K562 (cell line): ENCODE results near the gene ENTPD3. TPM values are rescaled to one million over a fixed set of nuclear protein-coding genes. Genes with fewer than 3 reads are reported as not detected.

Experiments used
- FOXJ2 ChIP-seq: fragments of 200-800 bp; sonication (Bioruptor generic); IDR thresholded peaks from 2 replicates; pipeline ENCODE4 v1.6.1; 2016; ENCODE audit warnings: missing genetic modification characterization, missing compliant biosample characterization
- MIER1 ChIP-seq: fragments of 450-650 bp; IDR thresholded peaks from 2 replicates; pipeline ENCODE4 v1.6.1; 2016; ENCODE audit warnings: antibody characterized with exemption, mild to moderate bottlenecking, low read depth
- NFRKB ChIP-seq: fragments of 450-650 bp; IDR thresholded peaks from 2 replicates; pipeline ENCODE4 v1.6.1; 2016; ENCODE audit warnings: low read depth
- RAD21 ChIP-seq, 2 experiments: fragments of 250-450 bp in 1 of 2; fragments of 450-650 bp in 1 of 2; sonication (Bioruptor Pico) in 1 of 2; formaldehyde crosslinking in 1 of 2; IDR thresholded peaks in 1 of 2; conservative IDR thresholded peaks in 1 of 2; 2 replicates each; pipeline versions ENCODE4 v1.4.0 to v1.8.0; 2020 to 2022; ENCODE audit warnings: mild to moderate bottlenecking in 2 of 2, moderate library complexity in 1 of 2
- TBL1XR1 ChIP-seq, 2 experiments: IDR thresholded peaks; 2 replicates each; pipeline ENCODE4 v1.6.1; 2012; ENCODE audit warnings: improper control_type of control experiment in 2 of 2, low read length in 2 of 2, mild to moderate bottlenecking in 1 of 2
- U2AF1 ChIP-seq: fragments of 200-400 bp; formaldehyde crosslinking; optimal IDR thresholded peaks from 2 replicates; pipeline ENCODE3; 2017; ENCODE audit warnings: mild to moderate bottlenecking, low read depth, low read length, moderate library complexity
- ZNF77 ChIP-seq: fragments of 250-450 bp; sonication (Bioruptor Pico); IDR thresholded peaks from 2 replicates; pipeline ENCODE4 v1.5.0; 2020
- polyA plus RNA-seq, 8 experiments: library from polyadenylated mRNA; depleted of rRNA in 4 of 8; stranded (reverse) in 5 of 8; unstranded in 3 of 8; fragments of >200 nt; fragmentation: Nextera tagmentation in 2 of 8; fragmentation: Illumina TruSeq in 1 of 8; extraction: Ambion mirVana in 2 of 8; extraction: Trizol in 1 of 8; gene quantifications; 2 replicates each; pipeline versions ENCODE4 v1.2.1 to v1.2.3, GENCODE V29; 2011 to 2014; ENCODE audit warnings: inconsistent platforms in 1 of 8, missing spikeins in 1 of 8
- total RNA-seq, 7 experiments: library from RNA; depleted of rRNA in 6 of 7; stranded (reverse); fragments of >200 nt in 6 of 7; fragmentation: Illumina TruSeq in 2 of 7; extraction: Trizol in 2 of 7; gene quantifications; 2 replicates each; pipeline versions ENCODE4 v1.2.1 to v1.2.3, GENCODE V29; 2011 to 2021; ENCODE audit warnings: low replicate concordance in 1 of 7
- TF ChIP-seq, protein P1 (sequence below): fragments of 200-600 bp; sonication (generic); IDR thresholded peaks from one replicate; pipeline ENCODE4 v1.6.1; 2012; ENCODE audit warnings: mild to moderate bottlenecking, low read depth, low read length, inconsistent platforms
- TF ChIP-seq, protein P2 (sequence below): fragments of 450-650 bp; formaldehyde crosslinking; IDR thresholded peaks from 2 replicates; pipeline ENCODE4 v1.4.0; 2022; ENCODE audit warnings: missing genetic modification characterization
- TF ChIP-seq, protein P3 (sequence below): fragments of 250-450 bp; sonication (Bioruptor Pico); IDR thresholded peaks from 2 replicates; pipeline ENCODE4 v1.5.1; 2021; ENCODE audit warnings: mild to moderate bottlenecking

ENTPD3 gene
- total and polyA plus RNA-seq, 9 of the 15 experiments (the other 6 are each of a cell fraction or from before 2014, with no cell fraction given): 0.23 to 2.1 (median 0.58) TPM

DNA sequence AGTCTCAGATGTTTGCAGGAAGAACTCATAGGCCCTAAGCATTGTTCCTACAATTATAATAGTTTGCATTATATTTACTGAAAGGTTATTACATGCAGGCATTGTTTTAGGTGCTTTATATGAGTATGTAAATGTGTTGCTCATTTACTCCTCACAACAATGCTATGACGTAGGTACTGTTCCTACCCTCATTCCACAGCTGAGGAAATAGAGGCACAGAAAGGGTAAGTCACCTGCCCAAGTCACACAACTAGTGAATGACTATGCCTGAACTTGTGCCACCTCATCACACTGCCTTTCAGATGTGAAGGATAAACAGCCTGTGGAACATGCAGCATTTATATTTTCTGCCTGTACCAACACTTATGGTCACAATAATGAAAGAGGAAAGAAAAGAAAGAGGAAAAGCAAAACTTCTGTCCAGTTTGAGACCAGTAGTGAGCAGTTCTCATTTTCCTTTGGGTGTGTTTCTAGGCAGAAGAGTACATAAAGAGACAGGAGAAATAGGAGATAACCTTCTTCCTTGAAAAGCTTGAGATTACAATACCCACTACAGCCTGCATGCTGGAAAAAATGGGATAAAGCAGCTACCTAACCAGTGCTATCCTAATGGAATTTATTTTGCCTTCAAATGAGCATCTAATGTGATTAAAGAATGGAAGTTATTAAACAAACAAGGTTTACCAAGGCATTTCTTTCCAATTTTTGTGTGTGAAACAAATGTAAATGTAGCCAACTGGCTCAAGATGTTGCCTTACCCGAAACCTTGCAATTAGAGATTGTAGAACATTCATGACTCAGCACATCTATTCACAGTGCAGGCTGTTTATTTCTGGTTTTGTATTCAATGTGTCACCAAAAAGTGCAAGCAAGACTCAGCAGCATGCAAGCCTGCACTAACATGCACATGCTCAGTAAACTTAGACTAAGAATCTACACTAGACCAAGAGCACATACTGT is 20.5 kb upstream of the ENTPD3 start (continued):
- TF ChIP-seq, protein P1, sequence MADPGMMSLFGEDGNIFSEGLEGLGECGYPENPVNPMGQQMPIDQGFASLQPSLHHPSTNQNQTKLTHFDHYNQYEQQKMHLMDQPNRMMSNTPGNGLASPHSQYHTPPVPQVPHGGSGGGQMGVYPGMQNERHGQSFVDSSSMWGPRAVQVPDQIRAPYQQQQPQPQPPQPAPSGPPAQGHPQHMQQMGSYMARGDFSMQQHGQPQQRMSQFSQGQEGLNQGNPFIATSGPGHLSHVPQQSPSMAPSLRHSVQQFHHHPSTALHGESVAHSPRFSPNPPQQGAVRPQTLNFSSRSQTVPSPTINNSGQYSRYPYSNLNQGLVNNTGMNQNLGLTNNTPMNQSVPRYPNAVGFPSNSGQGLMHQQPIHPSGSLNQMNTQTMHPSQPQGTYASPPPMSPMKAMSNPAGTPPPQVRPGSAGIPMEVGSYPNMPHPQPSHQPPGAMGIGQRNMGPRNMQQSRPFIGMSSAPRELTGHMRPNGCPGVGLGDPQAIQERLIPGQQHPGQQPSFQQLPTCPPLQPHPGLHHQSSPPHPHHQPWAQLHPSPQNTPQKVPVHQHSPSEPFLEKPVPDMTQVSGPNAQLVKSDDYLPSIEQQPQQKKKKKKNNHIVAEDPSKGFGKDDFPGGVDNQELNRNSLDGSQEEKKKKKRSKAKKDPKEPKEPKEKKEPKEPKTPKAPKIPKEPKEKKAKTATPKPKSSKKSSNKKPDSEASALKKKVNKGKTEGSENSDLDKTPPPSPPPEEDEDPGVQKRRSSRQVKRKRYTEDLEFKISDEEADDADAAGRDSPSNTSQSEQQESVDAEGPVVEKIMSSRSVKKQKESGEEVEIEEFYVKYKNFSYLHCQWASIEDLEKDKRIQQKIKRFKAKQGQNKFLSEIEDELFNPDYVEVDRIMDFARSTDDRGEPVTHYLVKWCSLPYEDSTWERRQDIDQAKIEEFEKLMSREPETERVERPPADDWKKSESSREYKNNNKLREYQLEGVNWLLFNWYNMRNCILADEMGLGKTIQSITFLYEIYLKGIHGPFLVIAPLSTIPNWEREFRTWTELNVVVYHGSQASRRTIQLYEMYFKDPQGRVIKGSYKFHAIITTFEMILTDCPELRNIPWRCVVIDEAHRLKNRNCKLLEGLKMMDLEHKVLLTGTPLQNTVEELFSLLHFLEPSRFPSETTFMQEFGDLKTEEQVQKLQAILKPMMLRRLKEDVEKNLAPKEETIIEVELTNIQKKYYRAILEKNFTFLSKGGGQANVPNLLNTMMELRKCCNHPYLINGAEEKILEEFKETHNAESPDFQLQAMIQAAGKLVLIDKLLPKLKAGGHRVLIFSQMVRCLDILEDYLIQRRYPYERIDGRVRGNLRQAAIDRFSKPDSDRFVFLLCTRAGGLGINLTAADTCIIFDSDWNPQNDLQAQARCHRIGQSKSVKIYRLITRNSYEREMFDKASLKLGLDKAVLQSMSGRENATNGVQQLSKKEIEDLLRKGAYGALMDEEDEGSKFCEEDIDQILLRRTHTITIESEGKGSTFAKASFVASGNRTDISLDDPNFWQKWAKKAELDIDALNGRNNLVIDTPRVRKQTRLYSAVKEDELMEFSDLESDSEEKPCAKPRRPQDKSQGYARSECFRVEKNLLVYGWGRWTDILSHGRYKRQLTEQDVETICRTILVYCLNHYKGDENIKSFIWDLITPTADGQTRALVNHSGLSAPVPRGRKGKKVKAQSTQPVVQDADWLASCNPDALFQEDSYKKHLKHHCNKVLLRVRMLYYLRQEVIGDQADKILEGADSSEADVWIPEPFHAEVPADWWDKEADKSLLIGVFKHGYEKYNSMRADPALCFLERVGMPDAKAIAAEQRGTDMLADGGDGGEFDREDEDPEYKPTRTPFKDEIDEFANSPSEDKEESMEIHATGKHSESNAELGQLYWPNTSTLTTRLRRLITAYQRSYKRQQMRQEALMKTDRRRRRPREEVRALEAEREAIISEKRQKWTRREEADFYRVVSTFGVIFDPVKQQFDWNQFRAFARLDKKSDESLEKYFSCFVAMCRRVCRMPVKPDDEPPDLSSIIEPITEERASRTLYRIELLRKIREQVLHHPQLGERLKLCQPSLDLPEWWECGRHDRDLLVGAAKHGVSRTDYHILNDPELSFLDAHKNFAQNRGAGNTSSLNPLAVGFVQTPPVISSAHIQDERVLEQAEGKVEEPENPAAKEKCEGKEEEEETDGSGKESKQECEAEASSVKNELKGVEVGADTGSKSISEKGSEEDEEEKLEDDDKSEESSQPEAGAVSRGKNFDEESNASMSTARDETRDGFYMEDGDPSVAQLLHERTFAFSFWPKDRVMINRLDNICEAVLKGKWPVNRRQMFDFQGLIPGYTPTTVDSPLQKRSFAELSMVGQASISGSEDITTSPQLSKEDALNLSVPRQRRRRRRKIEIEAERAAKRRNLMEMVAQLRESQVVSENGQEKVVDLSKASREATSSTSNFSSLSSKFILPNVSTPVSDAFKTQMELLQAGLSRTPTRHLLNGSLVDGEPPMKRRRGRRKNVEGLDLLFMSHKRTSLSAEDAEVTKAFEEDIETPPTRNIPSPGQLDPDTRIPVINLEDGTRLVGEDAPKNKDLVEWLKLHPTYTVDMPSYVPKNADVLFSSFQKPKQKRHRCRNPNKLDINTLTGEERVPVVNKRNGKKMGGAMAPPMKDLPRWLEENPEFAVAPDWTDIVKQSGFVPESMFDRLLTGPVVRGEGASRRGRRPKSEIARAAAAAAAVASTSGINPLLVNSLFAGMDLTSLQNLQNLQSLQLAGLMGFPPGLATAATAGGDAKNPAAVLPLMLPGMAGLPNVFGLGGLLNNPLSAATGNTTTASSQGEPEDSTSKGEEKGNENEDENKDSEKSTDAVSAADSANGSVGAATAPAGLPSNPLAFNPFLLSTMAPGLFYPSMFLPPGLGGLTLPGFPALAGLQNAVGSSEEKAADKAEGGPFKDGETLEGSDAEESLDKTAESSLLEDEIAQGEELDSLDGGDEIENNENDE: no peak
- TF ChIP-seq, protein P2, sequence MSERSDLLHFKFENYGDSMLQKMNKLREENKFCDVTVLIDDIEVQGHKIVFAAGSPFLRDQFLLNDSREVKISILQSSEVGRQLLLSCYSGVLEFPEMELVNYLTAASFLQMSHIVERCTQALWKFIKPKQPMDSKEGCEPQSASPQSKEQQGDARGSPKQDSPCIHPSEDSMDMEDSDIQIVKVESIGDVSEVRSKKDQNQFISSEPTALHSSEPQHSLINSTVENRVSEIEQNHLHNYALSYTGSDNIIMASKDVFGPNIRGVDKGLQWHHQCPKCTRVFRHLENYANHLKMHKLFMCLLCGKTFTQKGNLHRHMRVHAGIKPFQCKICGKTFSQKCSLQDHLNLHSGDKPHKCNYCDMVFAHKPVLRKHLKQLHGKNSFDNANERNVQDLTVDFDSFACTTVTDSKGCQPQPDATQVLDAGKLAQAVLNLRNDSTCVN (CRISPR knock-in tag): no peak
- no peak for TF ChIP-seq ZNF77 (CRISPR knock-in tag)
- TF ChIP-seq TBL1XR1 (IDR thresholded peaks at IDR 0.05; ENCODE audit: low read length in 2 of 2): 0 out of 4 replicates have a peak, but pooled peaks of 1 of the 2 experiments have one; percentile 56
- peak in 1 of 2 experiments; percentile 16; a peak in 1 of 4 replicates for TF ChIP-seq RAD21 (CRISPR knock-in tag; conservative IDR thresholded peaks at IDR 0.05 in 1 of 2, IDR thresholded peaks at IDR 0.05 in 1 of 2)
- no peak for TF ChIP-seq FOXJ2
- no peak for TF ChIP-seq MIER1
- 0 out of 2 replicates have a peak, but pooled peaks have one; percentile 31 for TF ChIP-seq NFRKB
- no peak for TF ChIP-seq U2AF1
- TF ChIP-seq, protein P3, sequence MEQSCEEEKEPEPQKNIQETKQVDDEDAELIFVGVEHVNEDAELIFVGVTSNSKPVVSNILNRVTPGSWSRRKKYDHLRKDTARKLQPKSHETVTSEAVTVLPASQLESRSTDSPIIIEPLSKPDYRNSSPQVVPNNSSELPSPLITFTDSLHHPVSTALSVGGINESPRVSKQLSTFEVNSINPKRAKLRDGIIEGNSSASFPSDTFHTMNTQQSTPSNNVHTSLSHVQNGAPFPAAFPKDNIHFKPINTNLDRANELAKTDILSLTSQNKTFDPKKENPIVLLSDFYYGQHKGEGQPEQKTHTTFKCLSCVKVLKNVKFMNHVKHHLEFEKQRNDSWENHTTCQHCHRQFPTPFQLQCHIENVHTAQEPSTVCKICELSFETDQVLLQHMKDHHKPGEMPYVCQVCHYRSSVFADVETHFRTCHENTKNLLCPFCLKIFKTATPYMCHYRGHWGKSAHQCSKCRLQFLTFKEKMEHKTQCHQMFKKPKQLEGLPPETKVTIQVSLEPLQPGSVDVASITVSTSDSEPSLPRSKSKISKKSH (CRISPR knock-in tag): no peak
